GM12878 (cell line): ENCODE data around the gene TRAFD1. TPM values are rescaled to one million over a fixed set of nuclear protein-coding genes. Genes with fewer than 3 reads are reported as not detected.
"Not testable (repeated sequence)": the region's sequence is repeated elsewhere in the genome, so short reads cannot be mapped to it uniquely, and the experiment has no call there.

ENCODE experiments used
- ATAC-seq: fragments of 200-7000 bp; cut with Tn5 transposase; 3 replicates; pipeline ENCODE4 v1.9.1; 2020; ENCODE audit warnings: mild to moderate bottlenecking, moderate library complexity
- BruUV-seq: library from RNA; stranded (reverse); fragments of 400-500 nt; replicated peaks from 2 replicates; lab custom pipeline; 2021; lab: Mats Ljungman, UMichigan
- CTCF ChIA-PET: fragments of 300-600 bp; sonication (Branson Sonifier 250); formaldehyde crosslinking; extraction: SDS; loops from one replicate; lab custom pipeline; 2021; ENCODE audit warnings: inconsistent platforms; lab: Yijun Ruan, JAX
- POLR2A ChIA-PET: fragments of 350-600 bp; formaldehyde crosslinking; extraction: SDS; loops from one replicate; lab custom pipeline; 2021; ENCODE audit warnings: inconsistent platforms; lab: Charles Lee
- RAD21 ChIA-PET: fragments of 300-600 bp; sonication (Branson Sonifier 250); formaldehyde crosslinking; loops from one replicate; lab custom pipeline; 2023; ENCODE audit warnings: antibody characterized with exemption; ENCODE audit not compliant: unreplicated experiment; lab: Charles Lee
- SMC1A ChIA-PET: fragments of 300-600 bp; sonication (Branson Sonifier 250); formaldehyde crosslinking; loops from one replicate; lab custom pipeline; 2023; ENCODE audit not compliant: unreplicated experiment, uncharacterized antibody; lab: Charles Lee
- DNase-seq: peaks from one replicate; pipeline ENCODE4 v3.0.0-alpha.2; 2011; ENCODE audit warnings: low read depth, low spot score
- FAIRE-seq: peaks from 3 replicates; lab custom pipeline; 2011; peaks lifted over from hg19 to GRCh38; lab: Jason Lieb, UNC
- H2AFZ ChIP-seq: 2 replicates; pipeline ENCODE4 v1.6.0; 2011; ENCODE audit warnings: low read depth, low read length, control low read depth; ENCODE audit not compliant: control insufficient read depth
- H3K27ac ChIP-seq: 2 replicates; pipeline ENCODE4 v1.5.1; 2011; ENCODE audit warnings: control low read depth; ENCODE audit not compliant: control insufficient read depth, insufficient read depth
- H3K27me3 ChIP-seq, 2 experiments: replicated peaks in 1 of 2; 2 replicates each; pipeline versions ENCODE4 v1.6.0 to v1.6.1; 2011; ENCODE audit warnings: low read length in 1 of 2; ENCODE audit not compliant: control insufficient read depth in 2 of 2, insufficient read depth in 2 of 2
- H3K36me3 ChIP-seq, 2 experiments: 2 replicates each; pipeline ENCODE4 v1.5.1; 2011; ENCODE audit warnings: low read length in 1 of 2; ENCODE audit not compliant: control insufficient read depth in 2 of 2, insufficient read depth in 2 of 2
- H3K4me1 ChIP-seq: 2 replicates; pipeline ENCODE4 v1.6.1; 2011; ENCODE audit warnings: mild to moderate bottlenecking, low read length, moderate library complexity, mixed read lengths; ENCODE audit not compliant: control insufficient read depth, insufficient read depth
- H3K4me2 ChIP-seq: 2 replicates; pipeline ENCODE4 v1.6.0; 2011; ENCODE audit warnings: control low read depth; ENCODE audit not compliant: control insufficient read depth, insufficient read depth
- H3K4me3 ChIP-seq: fragments of 200-600 bp; sonication (generic); 2 replicates; pipeline ENCODE4 v1.5.1; 2016
- H3K79me2 ChIP-seq: 2 replicates; pipeline ENCODE4 v1.6.0; 2011; ENCODE audit warnings: low read length; ENCODE audit not compliant: control insufficient read depth, insufficient read depth
- H3K9ac ChIP-seq: 2 replicates; pipeline ENCODE4 v1.8.0; 2011; ENCODE audit warnings: low read length, control low read depth, mixed read lengths; ENCODE audit not compliant: control insufficient read depth, insufficient read depth
- H3K9me3 ChIP-seq: replicated peaks from 3 replicates; pipeline ENCODE4 v1.5.1; 2011; ENCODE audit warnings: mild to moderate bottlenecking, low read length; ENCODE audit not compliant: control insufficient read depth, insufficient read depth
- H4K20me1 ChIP-seq: 2 replicates; pipeline ENCODE4 v1.6.0; 2011; ENCODE audit not compliant: control insufficient read depth, insufficient read depth
- BRCA1 ChIP-seq: IDR thresholded peaks from 2 replicates; pipeline ENCODE4 v1.6.1; 2011; ENCODE audit warnings: low read depth, low read length, improper control_type of control experiment
- CBFB ChIP-seq: IDR thresholded peaks from 2 replicates; pipeline ENCODE4 v1.6.1; 2016; ENCODE audit warnings: antibody characterized with exemption, low read depth
- GABPA ChIP-seq: IDR thresholded peaks from 2 replicates; pipeline ENCODE4 v1.6.1; 2014; ENCODE audit warnings: antibody characterized with exemption, low read depth, mild to moderate bottlenecking, inconsistent platforms
- KLF5 ChIP-seq: fragments of 450-650 bp; IDR thresholded peaks from 2 replicates; pipeline ENCODE4 v1.6.1; 2014; ENCODE audit warnings: mild to moderate bottlenecking; ENCODE audit not compliant: partially characterized antibody
- MLLT1 ChIP-seq: fragments of 450-650 bp; IDR thresholded peaks from 2 replicates; pipeline ENCODE4 v1.6.1; 2016; ENCODE audit warnings: mild to moderate bottlenecking
- NFYA ChIP-seq: IDR thresholded peaks from 2 replicates; pipeline ENCODE4 v1.6.1; 2011; ENCODE audit warnings: low read depth, mild to moderate bottlenecking, low read length, improper control_type of control experiment, borderline replicate concordance
- WGBS: methylation state at CpG from one replicate; pipeline ENCODE4 v1.1.6; 2016; ENCODE audit warnings: low lambda C conversion rate; ENCODE audit not compliant: insufficient replicate concordance, insufficient coverage; ENCODE audit errors: missing lambda C conversion rate; 5-methylcytosine and 5-hydroxymethylcytosine counted together
- in situ Hi-C: fragments of 300-500 bp; cut with MboI; formaldehyde crosslinking; loops from 9 replicates; pipeline ENCODE4 v1.14.3; 2018; ENCODE audit warnings: mixed read lengths
- intact Hi-C: fragments of 100-400 bp; cut with micrococcal nuclease; formaldehyde crosslinking; loops from one replicate; pipeline ENCODE4 v1.14.2; 2022; ENCODE audit not compliant: unreplicated experiment
- polyA plus RNA-seq, 11 experiments: library from polyadenylated mRNA; depleted of rRNA in 4 of 11; unstranded in 6 of 11; stranded (reverse) in 5 of 11; fragments of >200 nt; fragmentation: Nextera tagmentation in 4 of 11; fragmentation: Illumina TruSeq in 1 of 11; extraction: Ambion mirVana in 4 of 11; extraction: Trizol in 1 of 11; gene quantifications; 1 replicate in 1 of 11; 2 replicates in 10 of 11; pipeline versions ENCODE4 v1.2.1 to v1.2.3, GENCODE V29; 2011 to 2016; ENCODE audit warnings: inconsistent platforms in 2 of 11, missing spikeins in 2 of 11, low read depth in 1 of 11
- total RNA-seq, 4 experiments: library from RNA; depleted of rRNA in 3 of 4; stranded (reverse); fragments of >200 nt in 3 of 4; fragmentation: Illumina TruSeq in 1 of 4; extraction: Trizol in 1 of 4; gene quantifications; 2 replicates each; pipeline versions ENCODE4 v1.2.1 to v1.2.3, GENCODE V29; 2013 to 2021

TRAFD1 gene
- total and polyA plus RNA-seq, 10 of the 15 experiments (the other 5 are each of a cell fraction or from before 2014, with no cell fraction given) = 37.2 to 55.5 (median 46.2) TPM

DNA sequence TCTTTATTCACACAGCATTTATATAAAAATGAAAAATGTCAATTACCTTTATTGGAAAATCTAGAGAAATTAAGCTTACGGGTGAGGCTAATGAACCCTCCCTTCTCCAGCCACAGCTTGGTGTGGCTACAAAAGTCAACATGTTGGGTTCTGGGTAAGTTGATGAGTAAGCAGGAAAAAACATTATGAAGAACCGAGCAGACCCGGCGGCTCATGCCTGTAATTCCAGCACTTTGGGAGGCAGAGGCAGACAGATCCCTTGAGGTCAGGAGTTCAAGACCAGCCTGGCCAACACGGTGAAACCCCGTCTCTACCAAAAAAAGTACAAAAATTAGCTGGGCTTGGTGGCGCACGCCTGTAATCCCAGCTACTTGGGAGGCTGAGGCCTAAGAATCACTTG lies 27.7 kb upstream of the TRAFD1 start:
- TF ChIP-seq KLF5 (no peak), NFYA (no peak), MLLT1 (no peak), GABPA (no peak), BRCA1 (no peak), CBFB (no peak)
- no TSS peak for BruUV-seq
- SMC1A ChIA-PET = interaction anchor here (1.0 to 4.4 kb wide), 7 partner anchors 10 to 35 kb away, joined by 3 to 35 read pairs (median 6); partner anchors contain the start of genes NAA25 and TRAFD1
- Histone ChIP-seq H3K36me3 (peaks cover 0 to 4% of the 10 kb centered on the region in 2 experiments; a peak in 3 of 4 replicates), H3K27ac (no peak overlapping the region; the same call in 1 of the 2 replicates), H3K79me2 (peaks cover 60% of the 10 kb centered on the region), H3K4me1 (peaks cover 20% of the 10 kb centered on the region), H3K9ac (no peak overlapping the region), H2AFZ (no peak overlapping the region), H3K4me3 (no peak overlapping the region), H3K4me2 (no peak overlapping the region), H4K20me1 (no peaks in the 10 kb centered on the region), H3K27me3 (no peaks in the 10 kb centered on the region), H3K9me3 (no peaks in the 10 kb centered on the region)
- no peak for FAIRE-seq
- POLR2A ChIA-PET = interaction anchor here (0.7 to 3.3 kb wide), 8 partner anchors 9 to 285 kb away, joined by 3 to 34 read pairs (median 7); partner anchors contain the start of gene TRAFD1
- no peak for DNase-seq
- intact Hi-C loops (no loop called here), in situ Hi-C loops (no loop called here)
- RAD21 ChIA-PET = interaction anchor here (0.6 to 4.1 kb wide), 8 partner anchors 10 to 1134 kb away, joined by 3 to 35 read pairs (median 4); partner anchors contain the start of gene NAA25
- CTCF ChIA-PET = interaction anchor here (3.5 kb wide), 1 partner anchor 9 kb away, joined by 19 read pairs; no protein-coding TSS in a partner anchor
- ATAC-seq = no peak
- WGBS = 83% methylated on average over 8 of the region's 8 CpGs

GRCh38 chr12:112100500-112100899 lies 24.9 kb upstream of the TRAFD1 start:
- H3K4me2 ChIP-seq, BruUV-seq, RAD21 ChIA-PET, H4K20me1 ChIP-seq, FAIRE-seq, CTCF ChIA-PET, intact Hi-C loops, H3K9ac ChIP-seq, H3K4me3 ChIP-seq, DNase-seq, in situ Hi-C loops, ATAC-seq, H3K36me3 ChIP-seq, H3K27me3 ChIP-seq, H3K9me3 ChIP-seq, H2AFZ ChIP-seq, H3K27ac ChIP-seq: not testable (repeated sequence)
- over 99% methylated on average over 15 of the region's 15 CpGs for WGBS
- peaks cover 66% of the 10 kb centered on the region for H3K79me2 ChIP-seq
- ChIA-PET SMC1A (interaction anchor here (1.4 kb wide), 1 partner anchor 16 kb away, joined by 3 read pairs; no protein-coding TSS in a partner anchor), POLR2A (interaction anchor here (0.7 kb wide), 1 partner anchor 32 kb away, joined by 8 read pairs; no protein-coding TSS in a partner anchor)
- peaks cover 13% of the 10 kb centered on the region for H3K4me1 ChIP-seq
